Gastrocnemius medialis (tissue), 4 donors: Measurements from ENCODE around the gene RYR2.

ENCODE experiments used
- CTCF ChIP-seq, 5 experiments: fragments of 450-650 bp in 3 of 5; fragments of 200-600 bp in 2 of 5; sonication (generic) in 2 of 5; IDR thresholded peaks in 4 of 5; conservative IDR thresholded peaks in 1 of 5; 1 replicate in 4 of 5; 2 replicates in 1 of 5; pipeline ENCODE4 v1.5.1; 2016 to 2019; ENCODE audit warnings: antibody characterized with exemption in 5 of 5, mild to moderate bottlenecking in 3 of 5, moderate library complexity in 3 of 5
- POLR2A ChIP-seq, 2 donors: fragments of 450-650 bp; IDR thresholded peaks; one replicate each; pipeline ENCODE4 v1.6.1; 2017; ENCODE audit warnings: antibody characterized with exemption in 2 of 2, mild to moderate bottlenecking in 2 of 2, moderate library complexity in 2 of 2

DNA sequence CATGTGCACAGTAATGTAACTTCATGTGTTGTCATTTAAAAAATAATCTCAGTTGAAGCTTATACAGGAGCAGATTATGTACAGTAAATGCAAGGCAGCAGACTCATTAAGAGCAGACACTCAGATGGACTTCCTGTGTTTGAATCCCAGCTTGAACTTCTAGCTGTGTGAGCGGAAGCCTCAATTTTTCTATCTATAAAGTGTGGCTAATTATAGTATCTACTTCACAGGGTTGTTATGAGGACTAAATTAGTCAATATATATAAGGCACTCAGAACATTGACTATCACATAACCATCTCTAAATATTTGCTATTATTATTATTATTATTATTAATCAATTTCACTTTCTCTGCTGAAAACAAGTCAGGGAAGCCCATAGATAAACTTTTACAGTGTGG lies 707.1 kb downstream of the RYR2 start:
- TF ChIP-seq CTCF (IDR thresholded peaks at IDR 0.05 in 4 of 5, conservative IDR thresholded peaks at IDR 0.05 in 1 of 5) (no peak), POLR2A (IDR thresholded peaks at IDR 0.05) (no peak)
